Measurements from ENCODE around the gene KDM1B. TPM values are rescaled to one million over a fixed set of nuclear protein-coding genes. Genes with fewer than 3 reads are reported as not detected.
"Not testable (repeated sequence)": the region's sequence is repeated elsewhere in the genome, so short reads cannot be mapped to it uniquely, and the experiment has no call there.

The KDM1B gene
- total and polyA plus RNA-seq, 9 donors = 16.3 to 29.7 (median 22.6) TPM

- Histone ChIP-seq H3K9me3 (replicated peaks; ENCODE audit: control insufficient read depth, low read depth, low read length) (no peaks in the 10 kb centered on the region), H3K27ac (ENCODE audit: low read length) (no peak overlapping the region), H3K4me1 (ENCODE audit: control insufficient read depth, insufficient read depth, low read length) (no peaks in the 10 kb centered on the region), H3K4me3 (ENCODE audit: low read length) (no peak overlapping the region), H3K36me3 (ENCODE audit: control insufficient read depth, insufficient read depth, low read length) (peaks cover 23% of the 10 kb centered on the region), H3K27me3 (ENCODE audit: control insufficient read depth, insufficient read depth, low read length) (no peaks in the 10 kb centered on the region)
- no peak for DNase-seq
- 86% methylated on average over 1 of the region's 4 CpGs for WGBS (ENCODE audit: insufficient coverage)
Observed at GRCh38 chr6:18221288-18221615, 66.0 kb downstream of the KDM1B start.

DNA sequence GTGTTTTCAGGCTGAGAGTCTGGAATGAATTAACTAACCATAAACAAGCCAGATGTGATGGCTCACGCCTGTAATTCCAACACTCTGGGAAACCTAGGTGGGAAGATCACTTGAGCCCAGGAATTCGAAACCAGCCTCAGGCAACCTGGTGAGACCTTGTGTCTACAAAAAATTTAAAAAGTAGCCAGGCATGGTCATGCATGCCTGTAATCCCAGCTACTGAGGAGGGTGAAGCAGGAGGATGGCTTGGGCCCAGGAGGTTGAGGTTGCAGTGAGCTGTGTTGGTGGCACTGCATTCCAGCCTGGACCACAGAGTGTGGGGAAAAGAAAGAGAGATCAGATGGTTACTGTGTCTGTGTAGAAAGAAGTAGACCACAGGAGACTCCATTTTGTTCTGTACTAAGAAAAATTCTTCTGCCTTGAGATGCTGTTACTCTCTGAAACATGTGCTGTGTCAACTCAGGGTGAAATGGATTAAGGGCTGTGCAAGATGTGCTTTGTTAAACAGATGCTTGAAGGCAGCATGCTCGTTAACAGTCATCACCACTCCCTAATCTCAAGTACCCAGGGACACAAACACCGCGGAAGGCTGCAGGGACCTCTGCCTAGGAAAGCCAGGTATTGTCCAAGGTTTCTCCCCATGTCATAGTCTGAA, 71.4 kb downstream of the KDM1B start:
- H3K9me3 ChIP-seq (replicated peaks; ENCODE audit: control insufficient read depth, low read depth, low read length); H3K27ac ChIP-seq (ENCODE audit: low read length); H3K4me3 ChIP-seq (ENCODE audit: low read length); H3K4me1 ChIP-seq (ENCODE audit: control insufficient read depth, insufficient read depth, low read length); H3K27me3 ChIP-seq (ENCODE audit: control insufficient read depth, insufficient read depth, low read length): not testable (repeated sequence)
- peaks cover 23% of the 10 kb centered on the region for H3K36me3 ChIP-seq (ENCODE audit: control insufficient read depth, insufficient read depth, low read length)
- 50% methylated on average over 1 of the region's 5 CpGs for WGBS (ENCODE audit: insufficient coverage)
- peak; percentile 20 for DNase-seq

DNA sequence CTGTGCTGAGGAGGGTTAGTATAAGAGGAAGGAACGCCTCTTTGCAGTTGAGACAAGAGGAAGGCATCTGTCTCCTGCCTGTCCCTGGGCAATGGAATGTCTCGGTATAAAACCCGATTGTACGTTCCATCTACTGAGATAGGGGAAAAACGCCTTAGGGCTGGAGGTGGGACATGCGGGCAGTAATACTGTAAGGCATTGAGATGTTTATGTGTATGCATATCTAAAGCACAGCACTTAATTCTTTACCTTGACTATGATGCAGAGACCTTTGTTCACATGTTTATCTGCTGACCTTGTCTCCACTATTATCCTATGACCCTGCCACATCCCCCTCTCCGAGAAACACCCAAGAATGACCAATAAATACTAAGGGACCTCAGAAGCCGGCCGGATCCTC, 71.9 kb downstream of the KDM1B start:
- H3K27me3 ChIP-seq (ENCODE audit: control insufficient read depth, insufficient read depth, low read length); H3K27ac ChIP-seq (ENCODE audit: low read length); H3K4me1 ChIP-seq (ENCODE audit: control insufficient read depth, insufficient read depth, low read length); H3K4me3 ChIP-seq (ENCODE audit: low read length); DNase-seq: not testable (repeated sequence)
- WGBS (ENCODE audit: insufficient coverage) = 93% methylated on average over 3 of the region's 9 CpGs
- peaks cover 12% of the 10 kb centered on the region for H3K9me3 ChIP-seq (replicated peaks; ENCODE audit: control insufficient read depth, low read depth, low read length)
- H3K36me3 ChIP-seq (ENCODE audit: control insufficient read depth, insufficient read depth, low read length) = peaks cover 20% of the 10 kb centered on the region

- 98% methylated on average over 12 of the region's 14 CpGs for WGBS (ENCODE audit: insufficient coverage)
- H3K27ac ChIP-seq (ENCODE audit: low read length); H3K4me1 ChIP-seq (ENCODE audit: control insufficient read depth, insufficient read depth, low read length); H3K27me3 ChIP-seq (ENCODE audit: control insufficient read depth, insufficient read depth, low read length); DNase-seq; H3K4me3 ChIP-seq (ENCODE audit: low read length): not testable (repeated sequence)
- Histone ChIP-seq H3K9me3 (replicated peaks; ENCODE audit: control insufficient read depth, low read depth, low read length) (peaks cover 16% of the 10 kb centered on the region), H3K36me3 (ENCODE audit: control insufficient read depth, insufficient read depth, low read length) (peaks cover 20% of the 10 kb centered on the region)
Observed at GRCh38 chr6:18228590-18228989, 73.4 kb downstream of the KDM1B start.

- 83% methylated on average over 1 of the region's 7 CpGs for WGBS (ENCODE audit: insufficient coverage)
- DNase-seq; H3K4me3 ChIP-seq (ENCODE audit: low read length); H3K27ac ChIP-seq (ENCODE audit: low read length); H3K4me1 ChIP-seq (ENCODE audit: control insufficient read depth, insufficient read depth, low read length); H3K27me3 ChIP-seq (ENCODE audit: control insufficient read depth, insufficient read depth, low read length): not testable (repeated sequence)
- Histone ChIP-seq H3K9me3 (replicated peaks; ENCODE audit: control insufficient read depth, low read depth, low read length) (peaks cover 18% of the 10 kb centered on the region), H3K36me3 (ENCODE audit: control insufficient read depth, insufficient read depth, low read length) (peaks cover 32% of the 10 kb centered on the region)
Observed at GRCh38 chr6:18231856-18232255, 76.6 kb downstream of the KDM1B start.

- DNase-seq; H3K4me3 ChIP-seq (ENCODE audit: low read length); H3K4me1 ChIP-seq (ENCODE audit: control insufficient read depth, insufficient read depth, low read length); H3K27me3 ChIP-seq (ENCODE audit: control insufficient read depth, insufficient read depth, low read length); H3K27ac ChIP-seq (ENCODE audit: low read length): not testable (repeated sequence)
- no CpG with 5 or more reads among the region's 4 CpGs for WGBS (ENCODE audit: insufficient coverage)
- H3K9me3 ChIP-seq (replicated peaks; ENCODE audit: control insufficient read depth, low read depth, low read length) = peaks cover 12% of the 10 kb centered on the region
- H3K36me3 ChIP-seq (ENCODE audit: control insufficient read depth, insufficient read depth, low read length) = peaks cover 18% of the 10 kb centered on the region
Observed at GRCh38 chr6:18233770-18234169, 78.5 kb downstream of the KDM1B start.

DNA sequence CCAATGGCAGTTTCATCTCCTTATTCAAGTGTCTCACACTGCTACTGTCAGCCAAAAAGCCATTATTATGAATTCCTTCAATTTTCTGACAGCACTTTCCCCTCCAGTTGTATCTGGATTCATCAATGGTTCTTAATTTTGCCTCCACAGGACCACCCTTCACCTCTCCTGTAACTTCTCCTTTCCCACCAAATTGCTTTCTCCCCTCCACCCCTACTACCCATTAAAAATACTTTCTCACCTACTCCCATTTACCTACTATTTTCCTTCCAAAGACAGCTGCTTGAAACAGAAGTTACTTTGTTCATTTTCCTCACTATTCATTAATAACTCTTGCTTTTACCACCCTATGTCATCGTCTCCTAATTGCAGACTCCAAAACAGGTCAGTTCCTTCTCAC, 79.3 kb downstream of the KDM1B start:
- DNase-seq = no peak
- no peak overlapping the region for H3K4me3 ChIP-seq (ENCODE audit: low read length)
- no peaks in the 10 kb centered on the region for H3K4me1 ChIP-seq (ENCODE audit: control insufficient read depth, insufficient read depth, low read length)
- peaks cover 10% of the 10 kb centered on the region for H3K9me3 ChIP-seq (replicated peaks; ENCODE audit: control insufficient read depth, low read depth, low read length)
- no peaks in the 10 kb centered on the region for H3K27me3 ChIP-seq (ENCODE audit: control insufficient read depth, insufficient read depth, low read length)
- peaks cover 16% of the 10 kb centered on the region for H3K36me3 ChIP-seq (ENCODE audit: control insufficient read depth, insufficient read depth, low read length)
- WGBS (ENCODE audit: insufficient coverage) = no CpG with 5 or more reads among the region's 1 CpG
- H3K27ac ChIP-seq (ENCODE audit: low read length) = no peak overlapping the region

DNA sequence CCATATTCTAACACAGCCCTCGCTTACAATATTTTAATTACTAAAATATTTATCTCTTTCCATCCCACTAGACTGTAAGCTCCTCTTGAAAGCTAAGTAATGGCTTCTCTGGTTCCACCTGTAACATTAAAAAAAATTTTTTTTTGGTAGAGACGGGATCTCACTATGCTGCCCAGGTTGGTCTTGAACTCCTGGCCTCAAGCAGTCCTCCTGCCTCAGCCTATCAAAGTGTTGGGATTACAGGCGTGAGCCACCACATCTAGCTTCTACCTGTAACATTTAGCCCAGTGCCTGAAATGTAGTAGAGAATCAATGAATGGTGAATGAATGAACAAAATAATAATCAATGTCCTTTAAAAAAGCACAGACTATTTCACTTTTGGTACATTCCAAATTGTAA, 80.3 kb downstream of the KDM1B start:
- peaks cover 10% of the 10 kb centered on the region for H3K9me3 ChIP-seq (replicated peaks; ENCODE audit: control insufficient read depth, low read depth, low read length)
- DNase-seq = no peak
- H3K36me3 ChIP-seq (ENCODE audit: control insufficient read depth, insufficient read depth, low read length) = peaks cover 16% of the 10 kb centered on the region
- WGBS (ENCODE audit: insufficient coverage) = no CpG with 5 or more reads among the region's 3 CpGs
- H3K4me3 ChIP-seq (ENCODE audit: low read length) = no peak overlapping the region
- H3K27me3 ChIP-seq (ENCODE audit: control insufficient read depth, insufficient read depth, low read length) = no peaks in the 10 kb centered on the region
- H3K4me1 ChIP-seq (ENCODE audit: control insufficient read depth, insufficient read depth, low read length) = no peaks in the 10 kb centered on the region
- H3K27ac ChIP-seq (ENCODE audit: low read length) = no peak overlapping the region

DNA sequence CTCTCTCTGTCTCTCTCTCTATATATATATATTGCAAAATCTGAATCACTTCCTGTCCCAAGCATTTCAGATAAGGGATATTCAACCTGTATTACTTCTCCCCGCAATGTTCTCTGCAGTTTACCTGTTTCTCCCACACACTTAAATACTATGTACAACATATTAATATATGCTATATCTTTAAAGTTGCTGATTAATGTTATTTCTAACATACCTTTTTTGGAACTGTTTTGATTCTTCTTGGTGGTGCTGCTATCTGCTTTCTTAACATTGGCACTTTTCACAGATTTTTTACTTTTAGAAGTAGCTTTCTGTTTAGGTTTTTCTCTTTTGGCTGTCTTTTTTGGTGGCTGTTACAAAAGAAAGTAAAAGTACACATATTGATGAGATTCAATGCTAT, 81.9 kb downstream of the KDM1B start:
- peaks cover 6% of the 10 kb centered on the region for H3K9me3 ChIP-seq (replicated peaks; ENCODE audit: control insufficient read depth, low read depth, low read length)
- H3K4me1 ChIP-seq (ENCODE audit: control insufficient read depth, insufficient read depth, low read length) = no peaks in the 10 kb centered on the region
- H3K27ac ChIP-seq (ENCODE audit: low read length) = no peak overlapping the region
- no CpG with 5 or more reads among the region's 1 CpG for WGBS (ENCODE audit: insufficient coverage)
- peaks cover 18% of the 10 kb centered on the region for H3K36me3 ChIP-seq (ENCODE audit: control insufficient read depth, insufficient read depth, low read length)
- no peak overlapping the region for H3K4me3 ChIP-seq (ENCODE audit: low read length)
- no peaks in the 10 kb centered on the region for H3K27me3 ChIP-seq (ENCODE audit: control insufficient read depth, insufficient read depth, low read length)
- DNase-seq = no peak

GRCh38 chr6:18240230-18240629, 85.0 kb downstream of the KDM1B start:
- no peak for DNase-seq
- WGBS (ENCODE audit: insufficient coverage) = no CpG with 5 or more reads among the region's 2 CpGs
- H3K9me3 ChIP-seq (replicated peaks; ENCODE audit: control insufficient read depth, low read depth, low read length) = no peaks in the 10 kb centered on the region
- no peak overlapping the region for H3K4me3 ChIP-seq (ENCODE audit: low read length)
- H3K27me3 ChIP-seq (ENCODE audit: control insufficient read depth, insufficient read depth, low read length) = no peaks in the 10 kb centered on the region
- H3K36me3 ChIP-seq (ENCODE audit: control insufficient read depth, insufficient read depth, low read length) = peaks cover 34% of the 10 kb centered on the region
- no peaks in the 10 kb centered on the region for H3K4me1 ChIP-seq (ENCODE audit: control insufficient read depth, insufficient read depth, low read length)
- H3K27ac ChIP-seq (ENCODE audit: low read length) = no peak overlapping the region
